ENCODE measurements around the gene DLX1.

- no peak for TF ChIP-seq JUN (IDR thresholded peaks at IDR 0.05; ENCODE audit: low read depth, low read length)
- no peak for TF ChIP-seq POLR2A (IDR thresholded peaks at IDR 0.05; ENCODE audit: control extremely low read depth in 1 of 2, low read depth in 2 of 2, low read length in 2 of 2)
- TF ChIP-seq EP300 (IDR thresholded peaks at IDR 0.05; ENCODE audit: borderline replicate concordance in 1 of 2, low read depth in 2 of 2, low read length in 2 of 2): no peak
- TF ChIP-seq TAF1 (IDR thresholded peaks at IDR 0.05; ENCODE audit: low read depth, low read length): no peak
- 0 out of 4 replicates have a peak, but pooled peaks of 1 of the 3 experiments have one; percentile 1 for TF ChIP-seq CTCF (IDR thresholded peaks at IDR 0.05; ENCODE audit: control extremely low read depth in 1 of 3, insufficient read depth in 1 of 3, low read depth in 1 of 3, low read length in 3 of 3)
- TF ChIP-seq CHD2 (IDR thresholded peaks at IDR 0.05; ENCODE audit: low read length): no peak
- TF ChIP-seq SP1 (IDR thresholded peaks at IDR 0.05; ENCODE audit: low read depth, low read length): no peak
- no peak for TF ChIP-seq CTBP2 (IDR thresholded peaks at IDR 0.05; ENCODE audit: borderline replicate concordance, insufficient read depth, insufficient read length, low read length)
- TF ChIP-seq ZNF274 (IDR thresholded peaks at IDR 0.05; ENCODE audit: borderline replicate concordance, extremely low read depth, low read length): no peak
- TF ChIP-seq CHD7 (IDR thresholded peaks at IDR 0.05; ENCODE audit: insufficient replicate concordance, low read length): no peak
Observed at GRCh38 chr2:172090044-172090961, 5.0 kb downstream of the DLX1 start.

Measured in H1 (cell line).